HG02885 (cell line): ENCODE data around the gene TPPP3.
"Not testable (repeated sequence)": the region's sequence is repeated elsewhere in the genome, so short reads cannot be mapped to it uniquely, and the experiment has no call there.

Source experiments
- ATAC-seq: cut with Tn5 transposase; IDR thresholded peaks from one replicate; pipeline ENCODE4 v1.9.1; 2021; ENCODE audit warnings: mild to moderate bottlenecking; ENCODE audit not compliant: unreplicated experiment, poor library complexity

The TPPP3 gene

GRCh38 chr16:67426950-67427349, 33.7 kb upstream of the TPPP3 start:
- ATAC-seq: no peak

GRCh38 chr16:67426022-67426421, 32.7 kb upstream of the TPPP3 start:
- ATAC-seq: no peak

DNA sequence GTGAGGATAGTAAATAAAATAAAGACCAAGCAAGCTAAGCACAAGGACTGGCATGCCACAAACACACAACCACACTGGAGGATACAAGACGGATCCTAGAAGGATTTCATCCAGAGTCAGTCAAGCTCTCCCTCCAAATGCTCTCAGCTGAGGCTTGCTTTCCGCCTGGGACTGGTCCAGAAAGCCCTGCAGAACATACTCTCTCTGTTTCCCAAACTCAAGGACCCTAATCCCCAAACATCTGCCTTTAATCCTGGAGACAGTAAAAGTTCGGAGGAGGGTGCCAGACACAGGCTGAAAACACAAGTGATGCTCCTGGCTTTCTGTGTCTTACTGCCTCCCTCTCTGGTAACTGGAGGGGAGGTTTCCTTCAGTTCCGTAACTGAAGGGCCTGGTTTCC, 32.3 kb upstream of the TPPP3 start:
- no peak for ATAC-seq

- ATAC-seq: no peak
Observed at GRCh38 chr16:67425061-67425460, 31.8 kb upstream of the TPPP3 start.

DNA sequence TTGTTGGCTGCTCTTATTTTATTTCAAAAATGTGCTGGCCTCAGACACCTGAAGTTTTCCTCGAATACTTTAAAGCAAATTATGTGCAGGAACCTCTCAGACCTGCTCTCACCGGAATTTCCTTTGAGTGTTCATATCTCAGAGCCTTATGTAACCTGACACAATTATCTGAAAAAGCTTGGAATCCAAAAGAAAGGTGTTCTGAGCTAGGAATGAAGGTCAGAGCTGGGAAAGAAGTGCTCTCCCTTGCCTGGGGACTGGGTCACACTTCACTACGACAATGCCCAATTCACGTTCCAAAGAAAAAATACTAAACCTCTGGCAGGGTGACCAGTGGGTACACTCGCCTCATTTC, 30.9 kb upstream of the TPPP3 start:
- no peak for ATAC-seq

- ATAC-seq: no peak
Observed at GRCh38 chr16:67423611-67424260, 30.4 kb upstream of the TPPP3 start.

GRCh38 chr16:67423015-67423414, 29.7 kb upstream of the TPPP3 start:
- no peak for ATAC-seq

DNA sequence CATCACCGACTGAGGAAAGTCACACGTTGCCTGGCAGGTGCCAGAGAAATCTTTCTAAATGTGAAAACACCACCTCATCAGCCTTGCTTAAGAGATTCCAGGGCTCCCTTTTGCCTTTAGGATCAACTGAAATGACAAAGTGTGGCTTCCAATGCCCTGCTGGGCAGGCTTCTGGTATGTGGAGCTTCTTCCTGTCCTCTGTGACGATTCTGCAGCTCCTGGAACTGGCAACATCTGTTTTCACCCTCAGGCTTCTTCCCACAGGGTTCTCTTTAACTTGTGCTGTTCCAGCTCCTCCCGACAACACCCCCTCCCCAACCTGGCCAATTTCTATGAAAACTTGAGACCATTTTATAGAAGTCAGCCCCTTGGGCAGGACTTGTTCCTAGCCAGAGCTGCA, 27.7 kb upstream of the TPPP3 start:
- ATAC-seq: no peak

DNA sequence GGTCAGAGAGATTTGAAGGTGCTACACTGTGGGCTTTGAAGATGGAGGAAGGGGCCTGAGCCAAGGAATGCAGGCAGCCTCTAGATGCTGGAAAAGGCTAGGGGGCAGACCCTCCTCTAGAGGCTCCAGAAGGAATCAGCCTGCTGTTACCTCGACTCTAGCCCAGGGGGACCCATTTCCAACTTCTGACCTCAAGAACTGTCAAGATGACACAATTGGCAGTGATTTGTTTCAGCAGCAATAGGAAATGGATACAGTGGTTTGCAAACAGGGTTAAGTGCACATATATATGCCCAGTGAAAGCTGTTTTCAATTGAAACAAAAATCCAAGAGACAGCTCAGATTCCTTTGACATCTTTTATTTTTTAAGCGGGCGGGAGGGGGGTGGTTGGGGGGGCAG, 26.6 kb upstream of the TPPP3 start:
- ATAC-seq: no peak

DNA sequence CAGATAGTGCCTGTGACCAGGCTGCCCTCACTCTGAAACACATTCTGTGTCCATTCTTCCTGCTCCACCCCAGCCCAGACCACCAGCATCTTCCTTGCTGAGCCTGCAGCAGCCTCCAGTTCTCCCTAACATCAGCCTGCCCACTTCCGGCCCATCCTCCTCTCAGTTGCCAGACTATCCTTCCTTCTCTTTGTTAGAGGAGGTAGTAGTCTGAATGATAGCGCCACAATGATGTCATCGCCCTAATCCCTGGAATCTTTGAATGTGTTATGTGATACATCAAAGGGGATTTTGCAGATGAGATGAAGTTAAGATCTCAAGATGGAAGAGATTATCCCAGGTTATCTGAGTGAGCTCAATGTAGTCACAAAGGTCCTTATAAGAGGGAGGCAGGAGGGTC, 26.2 kb upstream of the TPPP3 start:
- ATAC-seq: no peak

GRCh38 chr16:67417333-67418061, 24.2 kb upstream of the TPPP3 start:
- no peak for ATAC-seq

DNA sequence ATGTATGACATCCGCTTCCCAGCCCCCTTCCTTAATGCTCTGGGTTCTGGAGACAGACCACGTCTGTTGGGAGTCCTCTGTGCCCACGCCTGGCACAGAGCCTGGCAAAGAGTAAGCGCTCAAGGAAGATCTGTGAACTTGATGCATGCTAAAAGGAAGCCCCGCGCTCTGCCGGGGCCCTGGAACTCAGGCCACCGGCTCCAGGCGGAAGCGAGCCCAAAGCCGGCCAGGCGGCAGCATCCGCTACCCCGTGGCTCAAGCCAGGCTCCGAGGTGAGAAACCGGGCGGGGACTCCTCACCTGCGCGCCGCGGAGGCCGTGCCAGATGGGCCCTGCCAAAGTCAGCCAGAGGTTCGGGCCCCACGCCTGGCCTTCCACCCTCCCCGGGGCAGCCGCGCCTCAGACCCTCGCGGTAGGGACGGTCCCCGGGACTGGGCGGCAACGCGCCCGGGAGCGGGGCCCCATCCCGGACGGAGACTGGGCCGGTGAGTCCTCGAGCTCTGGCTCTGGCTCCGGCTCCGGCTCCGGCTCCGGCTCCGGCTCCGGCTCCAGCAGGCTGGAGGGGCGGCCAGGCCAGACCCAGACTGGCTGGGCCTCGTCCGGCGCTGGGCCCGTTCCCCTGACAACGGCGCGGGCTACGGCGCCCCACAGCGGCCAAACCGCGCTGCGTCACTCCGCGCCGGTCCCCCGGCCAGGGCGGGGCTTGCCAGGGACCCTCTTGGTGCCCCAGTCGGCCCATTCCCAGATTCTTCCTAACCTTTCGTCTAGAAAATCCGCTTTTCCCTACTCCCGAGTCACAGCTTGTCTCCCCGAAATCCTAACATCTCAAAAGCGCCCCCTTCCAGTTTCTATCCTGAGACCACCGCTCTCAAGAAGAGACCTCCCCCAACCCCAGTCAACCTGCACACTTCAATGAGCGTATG, 22.8 kb upstream of the TPPP3 start, which contains the start of gene ZDHHC1:
Gene ZDHHC1, minus strand, starts transcription at position 606 of the 922 bp plus-strand sequence. CDS start 8,702 bp downstream, outside the sequence.
- ATAC-seq: peak; percentile 86

DNA sequence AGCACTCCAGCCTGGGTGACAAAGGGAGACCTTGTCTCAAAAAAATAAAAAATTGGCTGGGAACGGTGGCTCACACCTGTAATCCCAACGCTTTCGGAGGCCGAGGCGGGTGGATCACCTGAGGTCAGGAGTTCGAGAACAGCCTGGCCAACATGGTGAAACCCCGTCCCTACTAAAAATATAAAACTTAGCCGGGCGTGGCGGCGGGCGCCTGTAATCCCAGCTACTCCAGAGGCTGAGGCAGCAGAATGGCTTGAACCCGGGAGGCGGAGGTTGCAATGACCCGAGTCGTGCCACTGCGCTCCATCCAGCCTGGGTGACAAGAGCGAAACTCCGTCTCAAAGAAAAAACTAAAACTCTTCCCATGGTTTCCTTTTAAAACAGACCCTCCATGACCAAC, 22.1 kb upstream of the TPPP3 start:
- ATAC-seq: not testable (repeated sequence)

- ATAC-seq: no peak
Observed at GRCh38 chr16:67413978-67414911, 20.9 kb upstream of the TPPP3 start.

DNA sequence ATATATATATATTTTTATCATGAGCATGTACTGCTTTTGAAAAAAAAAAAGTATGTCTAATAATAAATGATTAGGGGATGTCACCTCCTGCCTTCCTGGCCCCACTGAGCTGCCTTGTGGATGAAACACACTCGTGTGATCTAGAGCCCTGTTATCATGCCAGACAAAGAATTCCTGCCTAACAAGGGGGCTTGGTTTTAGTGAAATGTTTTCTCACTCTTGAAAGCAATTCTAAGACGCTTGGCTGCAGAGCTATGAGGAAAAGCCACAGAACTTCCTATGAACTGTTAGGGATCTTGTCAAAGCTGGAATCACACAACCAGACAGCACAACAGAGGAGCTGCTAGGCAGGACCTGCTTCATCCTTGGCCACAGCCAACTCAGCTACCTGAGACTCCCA, 19.0 kb upstream of the TPPP3 start:
- no peak for ATAC-seq

GRCh38 chr16:67411339-67411738, 18.0 kb upstream of the TPPP3 start:
- ATAC-seq: no peak

- no peak for ATAC-seq
Observed at GRCh38 chr16:67409631-67410030, 16.3 kb upstream of the TPPP3 start.

GRCh38 chr16:67407788-67408452, 14.6 kb upstream of the TPPP3 start:
- no peak for ATAC-seq

GRCh38 chr16:67407176-67407787, 14.0 kb upstream of the TPPP3 start:
- ATAC-seq: no peak
